ENCODE measurements around the gene TTYH3.

- TF ChIP-seq, protein P1, sequence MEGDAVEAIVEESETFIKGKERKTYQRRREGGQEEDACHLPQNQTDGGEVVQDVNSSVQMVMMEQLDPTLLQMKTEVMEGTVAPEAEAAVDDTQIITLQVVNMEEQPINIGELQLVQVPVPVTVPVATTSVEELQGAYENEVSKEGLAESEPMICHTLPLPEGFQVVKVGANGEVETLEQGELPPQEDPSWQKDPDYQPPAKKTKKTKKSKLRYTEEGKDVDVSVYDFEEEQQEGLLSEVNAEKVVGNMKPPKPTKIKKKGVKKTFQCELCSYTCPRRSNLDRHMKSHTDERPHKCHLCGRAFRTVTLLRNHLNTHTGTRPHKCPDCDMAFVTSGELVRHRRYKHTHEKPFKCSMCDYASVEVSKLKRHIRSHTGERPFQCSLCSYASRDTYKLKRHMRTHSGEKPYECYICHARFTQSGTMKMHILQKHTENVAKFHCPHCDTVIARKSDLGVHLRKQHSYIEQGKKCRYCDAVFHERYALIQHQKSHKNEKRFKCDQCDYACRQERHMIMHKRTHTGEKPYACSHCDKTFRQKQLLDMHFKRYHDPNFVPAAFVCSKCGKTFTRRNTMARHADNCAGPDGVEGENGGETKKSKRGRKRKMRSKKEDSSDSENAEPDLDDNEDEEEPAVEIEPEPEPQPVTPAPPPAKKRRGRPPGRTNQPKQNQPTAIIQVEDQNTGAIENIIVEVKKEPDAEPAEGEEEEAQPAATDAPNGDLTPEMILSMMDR (conservative IDR thresholded peaks at IDR 0.05 in 1 of 2, IDR thresholded peaks at IDR 0.05 in 1 of 2; ENCODE audit: extremely low read depth in 1 of 2, insufficient read depth in 1 of 2, low read depth in 1 of 2, low read length in 2 of 2), result no peak
- no peak for TF ChIP-seq EZH2 (IDR thresholded peaks at IDR 0.05; ENCODE audit: borderline replicate concordance, low read length)
Measured at GRCh38 chr7:2665359-2665791, 33.6 kb downstream of the TTYH3 start.

Data from mammary epithelial cell (primary cell).